OCI-LY7 (cell line): ENCODE results near the gene CHST11. TPM values are rescaled to one million over a fixed set of nuclear protein-coding genes. Genes with fewer than 3 reads are reported as not detected.

Source experiments
- BruUV-seq: library from RNA; stranded (reverse); fragments of 400-500 nt; replicated peaks from 2 replicates; lab custom pipeline; 2021; lab: Mats Ljungman, UMichigan
- CTCF ChIA-PET: fragments of 300-600 bp; sonication (Branson Sonifier 250); formaldehyde crosslinking; loops from one replicate; lab custom pipeline; 2022; ENCODE audit warnings: antibody characterized with exemption; ENCODE audit not compliant: unreplicated experiment; lab: Charles Lee
- POLR2A ChIA-PET: fragments of 300-600 bp; sonication (Branson Sonifier 250); formaldehyde crosslinking; loops from one replicate; lab custom pipeline; 2022; ENCODE audit warnings: antibody characterized with exemption; lab: Charles Lee
- DNase-seq: peaks from one replicate; pipeline ENCODE4 v3.0.0-alpha.2; 2015; ENCODE audit warnings: low spot score
- H2AFZ ChIP-seq: fragments of 200-600 bp; sonication (generic), shearing (Covaris generic); 2 replicates; pipeline ENCODE4 v1.6.1; 2014; ENCODE audit warnings: mild to moderate bottlenecking, antibody characterized with exemption, low read length, moderate library complexity
- H3K27ac ChIP-seq: fragments of 200-600 bp; sonication (generic); 2 replicates; pipeline ENCODE4 v1.5.1; 2014; ENCODE audit warnings: mixed run types, low read depth, mild to moderate bottlenecking, moderate library complexity, low read length, inconsistent platforms; ENCODE audit not compliant: poor library complexity, severe bottlenecking
- H3K36me3 ChIP-seq: fragments of 200-600 bp; sonication (generic); 2 replicates; pipeline ENCODE4 v1.6.1; 2014; ENCODE audit warnings: mild to moderate bottlenecking, antibody characterized with exemption, low read length, moderate library complexity, mixed read lengths; ENCODE audit not compliant: insufficient read depth
- H3K4me1 ChIP-seq: fragments of 200-600 bp; sonication (generic); 2 replicates; pipeline ENCODE4 v1.5.1; 2014; ENCODE audit warnings: mild to moderate bottlenecking, low read length; ENCODE audit not compliant: insufficient read depth, poor library complexity, severe bottlenecking
- H3K4me2 ChIP-seq: fragments of 200-600 bp; sonication (generic); 2 replicates; pipeline ENCODE4 v1.6.1; 2014; ENCODE audit warnings: mild to moderate bottlenecking, low read length
- H3K4me3 ChIP-seq: fragments of 200-600 bp; sonication (generic); 2 replicates; pipeline ENCODE4 v1.5.1; 2014; ENCODE audit warnings: mild to moderate bottlenecking, low read depth, low read length; ENCODE audit not compliant: poor library complexity, severe bottlenecking
- H3K79me2 ChIP-seq: fragments of 200-600 bp; sonication (generic); 2 replicates; pipeline ENCODE4 v1.6.1; 2016; ENCODE audit warnings: low read depth, mild to moderate bottlenecking, low read length, moderate library complexity, mixed read lengths; ENCODE audit not compliant: insufficient read depth
- H3K9me2 ChIP-seq: fragments of 200-600 bp; sonication (generic); 2 replicates; pipeline ENCODE4 v1.6.1; 2016; ENCODE audit warnings: mild to moderate bottlenecking, low read length, mixed read lengths; ENCODE audit not compliant: insufficient read depth
- H3K9me3 ChIP-seq: fragments of 200-600 bp; sonication (generic); 2 replicates; pipeline ENCODE4 v1.6.1; 2014; ENCODE audit warnings: mild to moderate bottlenecking, mixed run types, low read length, mixed read lengths
- H4K20me1 ChIP-seq: fragments of 200-600 bp; sonication (generic); 2 replicates; pipeline ENCODE4 v1.6.1; 2014; ENCODE audit warnings: mild to moderate bottlenecking, antibody characterized with exemption, low read length, moderate library complexity, mixed read lengths; ENCODE audit not compliant: insufficient read depth
- CTCF ChIP-seq: fragments of 200-600 bp; sonication (generic); conservative IDR thresholded peaks from 2 replicates; pipeline ENCODE4 v1.5.1; 2014; ENCODE audit warnings: mild to moderate bottlenecking, antibody characterized with exemption, low read length, moderate library complexity, mixed read lengths
- EZH2phosphoT487 ChIP-seq: fragments of 200-600 bp; sonication (generic); IDR thresholded peaks from 2 replicates; pipeline ENCODE4 v1.6.1; 2018; ENCODE audit warnings: low read depth, borderline replicate concordance, mild to moderate bottlenecking, mixed run types, antibody characterized with exemption, low read length, moderate library complexity, mixed read lengths
- intact Hi-C: fragments of 100-400 bp; cut with micrococcal nuclease; formaldehyde crosslinking; loops from one replicate; pipeline ENCODE4 v1.10.0; 2022; ENCODE audit not compliant: unreplicated experiment
- total RNA-seq, 2 experiments: library from RNA; depleted of rRNA in 1 of 2; stranded (reverse); fragments of >200 nt in 1 of 2; shearing (Covaris generic) in 1 of 2; gene quantifications; 2 replicates each; pipeline ENCODE4 v1.2.3, GENCODE V29; 2014 to 2022

CHST11 gene
- total RNA-seq, 2 experiments from 2014 or later, result 15.2 to 41.6 TPM

GRCh38 chr12:104671409-104672095 is 214.8 kb downstream of the CHST11 start:
- POLR2A ChIA-PET, result interaction anchor here (0.8 to 1.1 kb wide), 2 partner anchors 10 to 136 kb away, joined by 3 read pairs; no protein-coding TSS in a partner anchor
- Histone ChIP-seq H3K4me1 (peaks cover 34% of the 10 kb centered on the region), H3K27ac (no peak overlapping the region), H3K9me3 (no peaks in the 10 kb centered on the region), H2AFZ (no peak overlapping the region), H3K4me3 (no peak overlapping the region), H3K36me3 (no peaks in the 10 kb centered on the region), H4K20me1 (no peaks in the 10 kb centered on the region), H3K4me2 (peak overlapping the region; percentile 37; the same call in 1 of the 2 replicates), H3K79me2 (no peaks in the 10 kb centered on the region), H3K9me2 (no peaks in the 10 kb centered on the region)
- intact Hi-C loops, result no loop called here
- peak; percentile 30 for DNase-seq
- CTCF ChIA-PET, result no interaction called here
- no TSS peak for BruUV-seq
- no peak for TF ChIP-seq CTCF
- no peak for TF ChIP-seq EZH2phosphoT487

GRCh38 chr12:104672096-104672445 is 215.3 kb downstream of the CHST11 start:
- H3K4me2 ChIP-seq, result peak overlapping the region; percentile 37; the same call in 1 of the 2 replicates

More at GRCh38 chr12:104672096-104672445, 215.3 kb downstream of the CHST11 start:
- TF ChIP-seq EZH2phosphoT487, result no peak
- TF ChIP-seq CTCF, result no peak
- CTCF ChIA-PET, result no interaction called here
- BruUV-seq, result no TSS peak
- POLR2A ChIA-PET, result interaction anchor here (0.8 to 1.1 kb wide), 2 partner anchors 10 to 136 kb away, joined by 3 read pairs; no protein-coding TSS in a partner anchor
- no peak overlapping the region for H3K27ac ChIP-seq
- H3K9me3 ChIP-seq, result no peaks in the 10 kb centered on the region
- no peak overlapping the region for H3K4me3 ChIP-seq
- H2AFZ ChIP-seq, result no peak overlapping the region
- intact Hi-C loops, result no loop called here
- H4K20me1 ChIP-seq, result no peaks in the 10 kb centered on the region
- no peaks in the 10 kb centered on the region for H3K36me3 ChIP-seq
- H3K9me2 ChIP-seq, result no peaks in the 10 kb centered on the region
- no peak for DNase-seq
- no peaks in the 10 kb centered on the region for H3K79me2 ChIP-seq
- peaks cover 34% of the 10 kb centered on the region for H3K4me1 ChIP-seq
